ENCODE measurements around the gene MRPL20. TPM values are rescaled to one million over a fixed set of nuclear protein-coding genes. Genes with fewer than 3 reads are reported as not detected.

The MRPL20 gene
- total RNA-seq, 4 donors from 2014 or later: 34.3 to 114 (median 65.1) TPM

GRCh38 chr1:1374929-1375662 is 32.0 kb downstream of the MRPL20 start, which contains the start of gene AURKAIP1:
TSS of gene AURKAIP1 (minus strand) at chr1:1375207. CDS start at chr1:1374756, 451 bp downstream.
- TF ChIP-seq POLR2A (IDR thresholded peaks at IDR 0.05): peak; percentile 47 to 63
- peak; percentile 16 to 65 (median 40) for TF ChIP-seq CTCF (IDR thresholded peaks at IDR 0.05)
- no peaks in the 10 kb centered on the region for H3K27me3 ChIP-seq
- H3K4me3 ChIP-seq: peak within 1 kb of the TSS; percentile 82 to 89
- intact Hi-C loops (cut with DNase I; ENCODE audit: low total_unique reads): no loop called here
- peaks cover 0 to 17% of the 10 kb centered on the region in 2 donors for H3K4me1 ChIP-seq
- no peaks in the 10 kb centered on the region for H3K36me3 ChIP-seq
- peak; percentile 98 to 99 for DNase-seq
- H3K27ac ChIP-seq: peak within 1 kb of the TSS; percentile 90 to 93
- H3K9me3 ChIP-seq: no peaks in the 10 kb centered on the region

GRCh38 chr1:1374589-1374928 is 32.5 kb downstream of the MRPL20 start:
- Histone ChIP-seq H3K4me3 (peak overlapping the region; percentile 82 to 89), H3K27ac (peak overlapping the region; percentile 90 to 93), H3K36me3 (no peaks in the 10 kb centered on the region), H3K9me3 (no peaks in the 10 kb centered on the region), H3K27me3 (no peaks in the 10 kb centered on the region), H3K4me1 (peaks cover 0 to 17% of the 10 kb centered on the region in 2 donors)
- intact Hi-C loops (cut with DNase I; ENCODE audit: low total_unique reads): no loop called here
- no peak for DNase-seq
- TF ChIP-seq POLR2A (IDR thresholded peaks at IDR 0.05): no peak
- TF ChIP-seq CTCF (IDR thresholded peaks at IDR 0.05): no peak

DNA sequence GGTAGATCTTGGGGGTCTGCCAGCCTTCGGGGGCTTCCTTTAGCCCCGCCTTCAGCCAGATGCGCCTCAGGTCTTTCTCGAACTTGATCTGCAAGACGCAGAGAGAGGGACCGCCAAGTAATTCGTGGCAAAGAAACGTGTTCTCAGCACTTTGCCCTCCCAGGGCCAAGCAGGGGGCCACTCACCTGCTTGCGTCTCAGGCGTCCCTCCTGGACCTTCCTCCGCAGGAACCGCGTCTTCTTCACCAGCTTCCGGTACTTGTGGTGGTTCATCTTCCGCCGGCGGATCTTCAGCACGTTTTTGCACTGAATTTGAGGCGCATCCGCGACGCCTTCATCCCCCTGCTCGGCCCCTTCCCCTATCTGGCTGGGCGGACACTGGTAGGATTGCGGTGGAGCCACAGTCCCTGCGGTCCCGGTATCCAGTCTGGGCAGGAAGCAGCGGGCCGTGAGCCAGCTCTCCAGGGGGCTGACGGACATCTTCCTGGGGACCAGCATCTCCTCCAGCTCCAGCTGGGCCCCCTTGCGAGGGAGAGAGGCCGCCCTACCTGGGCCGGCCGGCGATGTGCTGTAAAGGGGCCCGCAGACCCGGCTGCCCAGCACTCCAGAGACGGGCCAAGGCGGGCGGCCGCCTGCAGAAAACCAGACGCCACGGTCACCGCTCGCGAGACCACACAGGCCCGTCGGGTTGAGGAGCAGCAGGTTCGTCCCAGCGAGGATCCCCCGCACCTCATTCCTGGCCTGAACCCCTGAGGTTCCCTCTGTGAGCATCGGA is 33.1 kb downstream of the MRPL20 start:
- intact Hi-C loops (cut with DNase I; ENCODE audit: low total_unique reads): no loop called here

GRCh38 chr1:1373051-1373814 is 33.9 kb downstream of the MRPL20 start:
- H3K27me3 ChIP-seq: no peaks in the 10 kb centered on the region
- intact Hi-C loops (cut with DNase I; ENCODE audit: low total_unique reads): no loop called here
- H3K4me3 ChIP-seq: no peak overlapping the region
- no peak for TF ChIP-seq POLR2A (IDR thresholded peaks at IDR 0.05)
- H3K9me3 ChIP-seq: no peaks in the 10 kb centered on the region
- H3K36me3 ChIP-seq: no peaks in the 10 kb centered on the region
- H3K27ac ChIP-seq: no peak overlapping the region
- H3K4me1 ChIP-seq: peaks cover 0 to 17% of the 10 kb centered on the region in 2 donors
- no peak for DNase-seq

More for the DNA sequence above, 33.1 kb downstream of the MRPL20 start:
- Histone ChIP-seq H3K27ac (peak overlapping the region; percentile 90 to 93), H3K9me3 (no peaks in the 10 kb centered on the region), H3K27me3 (no peaks in the 10 kb centered on the region), H3K36me3 (no peaks in the 10 kb centered on the region), H3K4me3 (peak overlapping the region; percentile 82 to 89), H3K4me1 (peaks cover 0 to 17% of the 10 kb centered on the region in 2 donors)
- peak in 1 of 2 donors; percentile 30 for DNase-seq
- TF ChIP-seq CTCF (IDR thresholded peaks at IDR 0.05) (no peak), POLR2A (IDR thresholded peaks at IDR 0.05) (no peak)
